Fibroblast of the aortic adventitia (primary cell): ENCODE data around the gene ADGRB3. TPM values are rescaled to one million over a fixed set of nuclear protein-coding genes. Genes with fewer than 3 reads are reported as not detected.

Experiments
- DNase-seq: peaks from one replicate; pipeline ENCODE4 v3.0.0-alpha.2; 2010; ENCODE audit warnings: low read depth
- H3K4me3 ChIP-seq: 2 replicates; pipeline ENCODE4 v1.5.1; 2011; ENCODE audit warnings: low read depth, mild to moderate bottlenecking, control low read depth, low read length, moderate library complexity
- total RNA-seq: library from RNA; depleted of rRNA; stranded (reverse); fragments of >200 nt; gene quantifications from 2 replicates; pipeline ENCODE4 v1.2.3, GENCODE V29; 2012; ENCODE audit warnings: low replicate concordance
- TF ChIP-seq, protein P1 (sequence below): IDR thresholded peaks from 2 replicates; pipeline ENCODE4 v1.5.1; 2011; ENCODE audit warnings: mild to moderate bottlenecking, low read length, control low read depth, inconsistent platforms; ENCODE audit not compliant: insufficient read depth

The ADGRB3 gene
- total RNA-seq, 1 donor: 1.4 TPM

DNA sequence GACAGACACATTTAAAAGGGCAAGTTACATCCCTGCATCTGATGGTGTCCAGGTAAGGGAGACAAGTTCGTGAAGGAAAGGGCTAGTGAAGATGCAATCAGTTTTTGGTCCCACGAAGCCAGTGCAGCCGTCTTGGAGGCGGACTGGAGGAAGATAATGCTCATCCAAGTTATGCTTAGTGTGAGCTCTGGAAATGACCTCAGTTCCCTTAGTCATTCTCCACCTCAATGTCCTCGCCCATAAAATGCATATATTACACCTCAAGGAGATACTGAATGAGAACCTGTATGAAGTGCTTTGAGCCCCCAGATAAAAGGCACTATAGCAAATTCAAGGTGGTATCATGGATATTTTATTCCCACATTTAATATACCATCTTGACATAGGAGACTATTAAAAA, 358.8 kb downstream of the ADGRB3 start:
- no peak for DNase-seq
- no peak overlapping the region for H3K4me3 ChIP-seq
- TF ChIP-seq, protein P1, sequence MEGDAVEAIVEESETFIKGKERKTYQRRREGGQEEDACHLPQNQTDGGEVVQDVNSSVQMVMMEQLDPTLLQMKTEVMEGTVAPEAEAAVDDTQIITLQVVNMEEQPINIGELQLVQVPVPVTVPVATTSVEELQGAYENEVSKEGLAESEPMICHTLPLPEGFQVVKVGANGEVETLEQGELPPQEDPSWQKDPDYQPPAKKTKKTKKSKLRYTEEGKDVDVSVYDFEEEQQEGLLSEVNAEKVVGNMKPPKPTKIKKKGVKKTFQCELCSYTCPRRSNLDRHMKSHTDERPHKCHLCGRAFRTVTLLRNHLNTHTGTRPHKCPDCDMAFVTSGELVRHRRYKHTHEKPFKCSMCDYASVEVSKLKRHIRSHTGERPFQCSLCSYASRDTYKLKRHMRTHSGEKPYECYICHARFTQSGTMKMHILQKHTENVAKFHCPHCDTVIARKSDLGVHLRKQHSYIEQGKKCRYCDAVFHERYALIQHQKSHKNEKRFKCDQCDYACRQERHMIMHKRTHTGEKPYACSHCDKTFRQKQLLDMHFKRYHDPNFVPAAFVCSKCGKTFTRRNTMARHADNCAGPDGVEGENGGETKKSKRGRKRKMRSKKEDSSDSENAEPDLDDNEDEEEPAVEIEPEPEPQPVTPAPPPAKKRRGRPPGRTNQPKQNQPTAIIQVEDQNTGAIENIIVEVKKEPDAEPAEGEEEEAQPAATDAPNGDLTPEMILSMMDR: no peak

DNA sequence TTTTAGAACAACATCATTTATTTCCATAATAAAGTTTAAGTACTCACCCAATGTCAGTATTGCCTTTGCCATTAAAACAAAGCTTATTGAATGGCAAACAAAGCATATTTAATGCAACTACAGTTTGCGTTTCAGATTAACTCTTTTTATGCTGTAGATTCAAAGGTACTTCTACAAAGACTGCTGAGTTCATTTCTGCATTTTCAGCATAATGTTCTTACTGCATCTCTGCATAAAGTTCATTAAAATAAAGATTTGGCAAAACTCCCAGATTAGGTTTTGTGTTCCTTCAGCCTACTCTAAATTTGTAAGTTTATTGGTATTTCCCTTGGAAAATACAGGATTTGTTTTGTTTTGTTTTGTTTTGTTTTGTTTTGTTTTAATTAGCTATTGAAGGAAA, 359.4 kb downstream of the ADGRB3 start:
- no peak for DNase-seq
- TF ChIP-seq, protein P1: no peak
- H3K4me3 ChIP-seq: no peak overlapping the region

DNA sequence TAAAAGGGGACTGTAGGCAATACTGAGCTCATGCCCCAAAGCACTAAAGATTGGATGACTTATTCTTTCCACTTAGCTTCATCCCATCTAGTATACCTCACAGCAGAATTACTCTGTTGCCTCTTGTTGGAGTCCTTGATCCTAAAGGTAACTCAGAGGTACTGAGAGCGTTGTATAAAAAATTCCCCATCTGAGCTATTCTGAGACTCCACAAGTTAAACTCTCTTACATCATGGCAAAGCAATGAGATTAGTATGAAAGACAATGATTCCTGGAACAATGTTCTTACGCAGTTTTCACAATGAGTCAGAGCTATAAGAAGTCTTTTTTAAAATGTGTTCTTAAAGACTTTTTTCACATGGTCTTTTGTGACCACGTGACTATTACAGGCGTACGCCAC, 370.1 kb downstream of the ADGRB3 start:
- TF ChIP-seq, protein P1: no peak
- no peak overlapping the region for H3K4me3 ChIP-seq
- peak; percentile 40 for DNase-seq

DNA sequence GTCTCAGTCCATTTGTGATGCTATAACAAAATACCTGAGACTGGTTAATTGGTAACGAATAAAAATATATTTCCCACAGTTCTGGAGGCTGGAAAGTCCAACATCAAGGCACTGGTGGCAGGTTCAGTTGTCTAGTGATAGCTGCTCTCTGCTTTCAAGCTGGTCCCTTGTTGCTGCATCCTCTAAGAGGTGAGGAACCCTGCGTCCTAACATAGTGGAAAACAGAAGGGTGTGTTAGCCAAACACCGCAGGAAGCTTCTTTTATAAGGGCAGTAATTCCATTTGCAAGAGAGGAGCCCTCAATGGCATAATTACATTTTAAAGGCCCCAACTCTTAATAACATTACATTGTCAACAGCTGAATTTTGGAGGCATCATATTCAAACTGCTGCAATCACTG, 372.7 kb downstream of the ADGRB3 start:
- TF ChIP-seq, protein P1: no peak
- no peak overlapping the region for H3K4me3 ChIP-seq
- no peak for DNase-seq

DNA sequence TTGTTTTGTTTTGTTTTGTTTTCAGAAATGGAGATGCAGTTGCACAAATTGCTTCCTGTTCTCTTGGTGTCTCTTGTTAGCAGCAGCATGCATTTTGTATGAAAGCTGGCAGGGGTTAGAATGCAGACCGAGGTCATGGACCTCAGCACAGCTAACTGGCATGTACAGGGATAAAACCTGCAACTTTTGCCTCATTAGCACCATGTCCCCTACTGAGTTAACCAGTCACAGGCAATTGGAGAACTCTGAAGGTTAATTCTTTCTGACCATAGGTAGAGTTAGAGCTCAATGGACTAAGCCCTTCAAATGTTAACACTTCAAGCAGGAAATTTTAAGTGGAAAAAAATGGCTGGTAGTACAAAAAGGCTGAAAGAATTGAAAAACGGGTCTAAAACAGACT, 377.1 kb downstream of the ADGRB3 start:
- TF ChIP-seq, protein P1: no peak

DNA sequence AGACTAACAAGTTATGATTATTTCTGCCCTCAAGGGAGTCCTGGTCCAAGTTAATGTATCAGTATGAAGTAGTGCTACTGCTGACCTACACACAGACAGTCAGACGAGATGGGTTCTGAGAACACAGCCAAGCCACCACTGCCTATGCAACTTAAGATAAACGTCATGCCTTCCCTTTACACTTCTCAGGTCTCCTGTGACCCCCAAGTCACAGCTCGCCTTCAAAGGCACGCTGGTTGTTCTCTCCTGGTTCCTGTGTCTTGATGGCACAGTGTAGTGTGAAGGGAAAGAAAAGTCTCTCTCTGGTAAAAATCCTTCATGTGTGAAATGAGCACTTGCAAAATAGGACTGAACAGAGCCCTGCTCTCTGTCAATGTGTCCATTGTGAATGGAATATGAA, 377.8 kb downstream of the ADGRB3 start:
- H3K4me3 ChIP-seq: no peak overlapping the region
- TF ChIP-seq, protein P1: no peak
- no peak for DNase-seq

More for the DNA sequence above, 377.1 kb downstream of the ADGRB3 start:
- H3K4me3 ChIP-seq: no peak overlapping the region
- no peak for DNase-seq

DNA sequence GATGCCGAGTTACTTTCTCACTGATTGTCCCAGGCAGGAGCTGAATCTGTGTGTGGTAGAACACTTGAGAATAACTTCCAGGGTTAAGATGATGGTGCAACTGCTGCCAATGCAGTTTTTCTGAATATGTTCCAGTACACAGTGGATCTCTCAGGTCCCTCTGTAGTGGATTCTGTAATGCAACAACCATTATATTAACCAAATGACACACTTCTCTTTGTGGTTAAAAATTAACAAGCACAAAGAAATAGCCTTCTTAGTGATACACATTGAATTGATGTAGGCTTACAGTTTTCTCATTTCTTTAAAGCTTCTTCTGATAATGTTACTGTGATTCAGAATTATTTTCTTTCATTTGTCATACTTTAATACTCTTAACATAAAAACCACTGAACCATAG, 383.8 kb downstream of the ADGRB3 start:
- no peak for DNase-seq
- TF ChIP-seq, protein P1: no peak

More for the DNA sequence above, 383.8 kb downstream of the ADGRB3 start:
- no peak overlapping the region for H3K4me3 ChIP-seq
